ENCODE results near the gene MLLT6. TPM values are rescaled to one million over a fixed set of nuclear protein-coding genes. Genes with fewer than 3 reads are reported as not detected.

Gene MLLT6
- total and polyA plus RNA-seq, 10 of the 15 experiments (the other 5 are each of a cell fraction or from before 2014, with no cell fraction given): 4.8 to 105 (median 36.3) TPM

- FAIRE-seq: no peak
- BruUV-seq (replicated peaks): no TSS peak
- Histone ChIP-seq H3K27me3 (replicated peaks in 1 of 2; ENCODE audit: control insufficient read depth in 2 of 2, insufficient read depth in 2 of 2, low read length in 1 of 2) (peaks cover 11 to 15% of the 10 kb centered on the region in 2 experiments; a peak in 3 of 4 replicates), H3K79me2 (ENCODE audit: control insufficient read depth, insufficient read depth, low read length) (peaks cover 2% of the 10 kb centered on the region; the same call in 1 of the 2 replicates), H3K36me3 (ENCODE audit: control insufficient read depth in 2 of 2, insufficient read depth in 2 of 2, low read length in 1 of 2) (no peaks in the 10 kb centered on the region), H2AFZ (ENCODE audit: control insufficient read depth, low read depth, low read length) (no peak overlapping the region), H3K27ac (ENCODE audit: control insufficient read depth, insufficient read depth) (no peak overlapping the region), H3K9me3 (replicated peaks; ENCODE audit: control insufficient read depth, insufficient read depth, low read length) (no peaks in the 10 kb centered on the region), H3K4me1 (ENCODE audit: control insufficient read depth, insufficient read depth, low read length) (peaks cover 30% of the 10 kb centered on the region), H4K20me1 (ENCODE audit: control insufficient read depth, insufficient read depth) (peaks cover 4% of the 10 kb centered on the region; the same call in 1 of the 2 replicates), H3K4me3 (no peak overlapping the region), H3K9ac (ENCODE audit: control insufficient read depth, insufficient read depth, low read length) (no peak overlapping the region), H3K4me2 (ENCODE audit: control insufficient read depth, insufficient read depth) (peak overlapping the region; percentile 38; the same call in 1 of the 2 replicates)
- SMC1A ChIA-PET (ENCODE audit: uncharacterized antibody, unreplicated experiment): interaction anchor here (0.9 to 1.6 kb wide), 6 partner anchors 10 to 323 kb away, joined by 3 to 5 read pairs (median 4); no protein-coding TSS in a partner anchor
- no peak for TF ChIP-seq STAT3 (IDR thresholded peaks at IDR 0.05; ENCODE audit: low read depth, low read length)
- TF ChIP-seq MEF2B (IDR thresholded peaks at IDR 0.05; ENCODE audit: partially characterized antibody, poor library complexity, severe bottlenecking): peak; percentile 61
- peak; percentile 92 for TF ChIP-seq MLLT1 (IDR thresholded peaks at IDR 0.05)
- peak in 1 of 2 experiments; percentile 51; a peak in 1 of 4 replicates for TF ChIP-seq SRF (IDR thresholded peaks at IDR 0.05; ENCODE audit: low read depth in 2 of 2, low read length in 2 of 2)
- TF ChIP-seq RAD21 (IDR thresholded peaks at IDR 0.05; ENCODE audit: insufficient read depth, low read depth, low read length): no peak
- TF ChIP-seq CREB1 (IDR thresholded peaks at IDR 0.05; ENCODE audit: low read depth): no peak
- TF ChIP-seq FOXK2 (IDR thresholded peaks at IDR 0.05): 0 out of 2 replicates have a peak, but pooled peaks have one; percentile 13
- no peak for TF ChIP-seq MAX (IDR thresholded peaks at IDR 0.05; ENCODE audit: low read depth, low read length)
- intact Hi-C loops (cut with micrococcal nuclease; ENCODE audit: unreplicated experiment): loop anchor here (10.0 kb wide), 3 partner anchors 133 to 317 kb away; partner anchors contain the start of gene SOCS7
- DNase-seq (ENCODE audit: low read depth, low spot score): no peak
- WGBS (ENCODE audit: insufficient coverage, insufficient replicate concordance, low lambda C conversion rate, missing lambda C conversion rate): 85% methylated on average over 12 of the region's 12 CpGs
- no peak for ATAC-seq
- RAD21 ChIA-PET (ENCODE audit: unreplicated experiment): interaction anchor here (0.9 to 2.4 kb wide), 7 partner anchors 9 to 114 kb away, joined by 3 to 11 read pairs (median 4); no protein-coding TSS in a partner anchor
- POLR2A ChIA-PET: interaction anchor here (1.0 to 1.1 kb wide), 2 partner anchors 25 to 35 kb away, joined by 3 to 4 read pairs; no protein-coding TSS in a partner anchor
- in situ Hi-C loops (cut with MboI): no loop called here
- CTCF ChIA-PET: interaction anchor here (1.1 to 14.9 kb wide), 4 partner anchors 29 to 116 kb away, joined by 5 to 492 read pairs (median 46); no protein-coding TSS in a partner anchor
Measured at GRCh38 chr17:38671939-38672720, 32.9 kb upstream of the MLLT6 start.
